ENCODE data around the gene DPP10. TPM values are rescaled to one million over a fixed set of nuclear protein-coding genes. Genes with fewer than 3 reads are reported as not detected.

The DPP10 gene
- total RNA-seq, 1 experiment from 2014 or later: not detected

- DNase-seq (ENCODE audit: low read depth, low spot score) (no peak), ATAC-seq (no peak)
- Histone ChIP-seq H3K9me3 (ENCODE audit: control insufficient read depth, insufficient read depth, low read depth, low read length) (no peaks in the 10 kb centered on the region), H3K4me3 (ENCODE audit: low read depth in 2 of 2, low read length in 2 of 2) (no peak overlapping the region), H3K4me1 (ENCODE audit: control insufficient read depth, insufficient read depth, low read length) (no peaks in the 10 kb centered on the region), H3K27me3 (ENCODE audit: control insufficient read depth, insufficient read depth, low read length) (no peaks in the 10 kb centered on the region), H3K36me3 (ENCODE audit: control insufficient read depth, insufficient read depth, low read length) (no peaks in the 10 kb centered on the region), H3K27ac (ENCODE audit: low read length) (no peak overlapping the region)
- BruUV-seq (replicated peaks): no TSS peak
- in situ Hi-C loops (cut with HindIII; ENCODE audit: low pct_unique_long_range_greater_than_20kb, low sequenced_read_pairs) (no loop called here), intact Hi-C loops (cut with micrococcal nuclease; ENCODE audit: unreplicated experiment) (no loop called here)
- TF ChIP-seq REST (IDR thresholded peaks at IDR 0.05; ENCODE audit: insufficient read depth in 1 of 2, low read depth in 2 of 2, low read length in 1 of 2) (no peak), TCF7L2 (IDR thresholded peaks at IDR 0.05; ENCODE audit: low read depth, low read length) (no peak), SIN3A (IDR thresholded peaks at IDR 0.05; ENCODE audit: borderline replicate concordance, insufficient read depth, low read depth, low read length) (no peak), CTCF (IDR thresholded peaks at IDR 0.05) (no peak), POLR2AphosphoS5 (IDR thresholded peaks at IDR 0.05; ENCODE audit: low read depth, low read length) (no peak)
- ChIA-PET POLR2A (no interaction called here), CTCF (no interaction called here)
These were observed 46.5 kb downstream of the DPP10 start for GRCh38 chr2:114488841-114489530.

GRCh38 chr2:114495046-114495445, 52.6 kb downstream of the DPP10 start:
- Histone ChIP-seq H3K27me3 (ENCODE audit: control insufficient read depth, insufficient read depth, low read length) (no peaks in the 10 kb centered on the region), H3K4me3 (ENCODE audit: low read depth in 2 of 2, low read length in 2 of 2) (no peak overlapping the region), H3K36me3 (ENCODE audit: control insufficient read depth, insufficient read depth, low read length) (no peaks in the 10 kb centered on the region), H3K9me3 (ENCODE audit: control insufficient read depth, insufficient read depth, low read depth, low read length) (no peaks in the 10 kb centered on the region), H3K4me1 (ENCODE audit: control insufficient read depth, insufficient read depth, low read length) (no peaks in the 10 kb centered on the region), H3K27ac (ENCODE audit: low read length) (no peak overlapping the region)
- ATAC-seq: no peak
- ChIA-PET CTCF (no interaction called here), POLR2A (no interaction called here)
- TF ChIP-seq CTCF (IDR thresholded peaks at IDR 0.05) (no peak), TCF7L2 (IDR thresholded peaks at IDR 0.05; ENCODE audit: low read depth, low read length) (no peak), SIN3A (IDR thresholded peaks at IDR 0.05; ENCODE audit: borderline replicate concordance, insufficient read depth, low read depth, low read length) (no peak), POLR2AphosphoS5 (IDR thresholded peaks at IDR 0.05; ENCODE audit: low read depth, low read length) (no peak), REST (IDR thresholded peaks at IDR 0.05; ENCODE audit: insufficient read depth in 1 of 2, low read depth in 2 of 2, low read length in 1 of 2) (no peak)
- BruUV-seq (replicated peaks): no TSS peak
- in situ Hi-C loops (cut with HindIII; ENCODE audit: low pct_unique_long_range_greater_than_20kb, low sequenced_read_pairs): no loop called here
- no peak for DNase-seq (ENCODE audit: low read depth, low spot score)
- intact Hi-C loops (cut with micrococcal nuclease; ENCODE audit: unreplicated experiment): no loop called here
